CD14-positive monocyte (primary cell): ENCODE data around the gene SPTBN4. TPM values are rescaled to one million over a fixed set of nuclear protein-coding genes. Genes with fewer than 3 reads are reported as not detected.

Source experiments
- DNase-seq, 3 donors: peaks; one replicate each; pipeline ENCODE4 v3.0.0-alpha.2; 2011 to 2022
- H2AFZ ChIP-seq: 2 replicates; pipeline ENCODE4 v1.6.0; 2012; ENCODE audit warnings: mild to moderate bottlenecking, low read depth, low read length, inconsistent platforms; ENCODE audit not compliant: insufficient read depth, poor library complexity, severe bottlenecking
- H3K27ac ChIP-seq, 2 donors: 1 replicate in 1 of 2; 2 replicates in 1 of 2; pipeline ENCODE4 v1.5.1; 2012 to 2013; ENCODE audit warnings: low read length in 2 of 2, control low read depth in 1 of 2, inconsistent platforms in 1 of 2, low read depth in 1 of 2, mild to moderate bottlenecking in 1 of 2
- H3K27me3 ChIP-seq, 2 donors: one replicate each; pipeline versions ENCODE4 v1.6.0 to v1.6.1; 2011 to 2013; ENCODE audit warnings: low read length in 2 of 2; ENCODE audit not compliant: control insufficient read depth in 2 of 2, insufficient read depth in 2 of 2
- H3K36me3 ChIP-seq, 2 donors: replicated peaks in 1 of 2; 1 replicate in 1 of 2; 2 replicates in 1 of 2; pipeline versions ENCODE4 v1.5.1 to v1.6.1; 2012 to 2013; ENCODE audit warnings: low read length in 2 of 2, control low read depth in 1 of 2, inconsistent platforms in 1 of 2, mild to moderate bottlenecking in 1 of 2; ENCODE audit not compliant: insufficient read depth in 2 of 2, control insufficient read depth in 1 of 2
- H3K4me1 ChIP-seq, 2 donors: 1 replicate in 1 of 2; 2 replicates in 1 of 2; pipeline versions ENCODE4 v1.5.1 to v1.6.1; 2012 to 2013; ENCODE audit warnings: low read length in 2 of 2, control low read depth in 1 of 2, inconsistent platforms in 1 of 2, mild to moderate bottlenecking in 1 of 2, moderate library complexity in 1 of 2; ENCODE audit not compliant: insufficient read depth in 2 of 2, control insufficient read depth in 1 of 2
- H3K4me2 ChIP-seq: replicated peaks from 2 replicates; pipeline ENCODE3; 2012; ENCODE audit warnings: low read length, moderate library complexity, mild to moderate bottlenecking; ENCODE audit not compliant: poor library complexity, severe bottlenecking; ENCODE audit errors: extremely low read depth
- H3K4me3 ChIP-seq, 3 experiments: fragments of 200-600 bp in 1 of 3; sonication (generic) in 1 of 3; replicated peaks in 1 of 3; 1 replicate in 2 of 3; 2 replicates in 1 of 3; pipeline ENCODE4 v1.5.1; 2011 to 2013; ENCODE audit warnings: low read length in 3 of 3, mild to moderate bottlenecking in 3 of 3, control low read depth in 2 of 3, low read depth in 2 of 3, inconsistent platforms in 1 of 3, moderate library complexity in 1 of 3
- H3K79me2 ChIP-seq: 2 replicates; pipeline ENCODE4 v1.6.0; 2012; ENCODE audit warnings: mild to moderate bottlenecking, control low read depth, inconsistent platforms, low read length, moderate library complexity; ENCODE audit not compliant: insufficient read depth
- H3K9ac ChIP-seq: 2 replicates; pipeline ENCODE4 v1.6.0; 2017; ENCODE audit warnings: low read length, mild to moderate bottlenecking; ENCODE audit not compliant: insufficient read depth, poor library complexity, severe bottlenecking
- H3K9me3 ChIP-seq, 2 donors: replicated peaks in 1 of 2; 1 replicate in 1 of 2; 2 replicates in 1 of 2; pipeline versions ENCODE4 v1.5.1 to v1.6.1; 2012 to 2013; ENCODE audit warnings: low read length in 2 of 2, control low read depth in 1 of 2; ENCODE audit not compliant: control insufficient read depth in 1 of 2, insufficient read depth in 1 of 2
- H4K20me1 ChIP-seq: 2 replicates; pipeline ENCODE4 v1.6.0; 2012; ENCODE audit warnings: mild to moderate bottlenecking, low read length, control low read depth, moderate library complexity; ENCODE audit not compliant: insufficient read depth
- H3K27ac Mint-ChIP-seq, 7 donors: one replicate each; pipeline ENCODE4 v1.8.0; 2020; ENCODE audit warnings: mild to moderate bottlenecking in 7 of 7, mixed read lengths in 7 of 7, moderate library complexity in 6 of 7, inconsistent platforms in 2 of 7
- H3K27me3 Mint-ChIP-seq, 3 donors: one replicate each; pipeline ENCODE4 v1.8.0; 2021 to 2022; ENCODE audit warnings: low read depth in 3 of 3, mild to moderate bottlenecking in 3 of 3, mixed read lengths in 3 of 3, moderate library complexity in 3 of 3, inconsistent platforms in 1 of 3
- H3K36me3 Mint-ChIP-seq, 2 donors: one replicate each; pipeline ENCODE4 v1.8.0; 2020; ENCODE audit warnings: mixed read lengths in 2 of 2, inconsistent platforms in 1 of 2, mild to moderate bottlenecking in 1 of 2
- H3K4me1 Mint-ChIP-seq: one replicate; pipeline ENCODE4 v1.8.0; 2020; ENCODE audit warnings: mild to moderate bottlenecking, mixed read lengths
- H3K4me3 Mint-ChIP-seq, 2 donors: one replicate each; pipeline ENCODE4 v1.8.0; 2020; ENCODE audit warnings: mild to moderate bottlenecking in 2 of 2, mixed read lengths in 2 of 2, moderate library complexity in 1 of 2
- H3K9me3 Mint-ChIP-seq, 7 donors: one replicate each; pipeline ENCODE4 v1.8.0; 2020 to 2022; ENCODE audit warnings: mixed read lengths in 7 of 7, mild to moderate bottlenecking in 6 of 7, moderate library complexity in 6 of 7, inconsistent platforms in 2 of 7
- WGBS: methylation state at CpG from one replicate; pipeline ENCODE4 v1.1.5; 2013; ENCODE audit warnings: missing lambda C conversion rate; ENCODE audit not compliant: insufficient coverage; 5-methylcytosine and 5-hydroxymethylcytosine counted together
- intact Hi-C, 2 donors: fragments of 100-400 bp; cut with micrococcal nuclease; formaldehyde crosslinking; loops; one replicate each; pipeline versions ENCODE4 v1.15.0 to v1.15.1; 2023
- polyA plus RNA-seq, 3 donors: library from polyadenylated mRNA; depleted of rRNA in 1 of 3; unstranded in 2 of 3; stranded (reverse) in 1 of 3; fragments of 300-500 nt in 2 of 3; fragments of >200 nt in 1 of 3; fragmentation: Illumina TruSeq in 2 of 3; gene quantifications; 1 replicate in 2 of 3; 2 replicates in 1 of 3; pipeline ENCODE4 v1.2.3, GENCODE V29; 2012 to 2021
- TF ChIP-seq, protein P1 (sequence below): fragments of 200-600 bp; IDR thresholded peaks from one replicate; pipeline ENCODE4 v1.8.0; 2022; ENCODE audit warnings: antibody characterized with exemption, mild to moderate bottlenecking

Gene SPTBN4
- polyA plus RNA-seq, 3 donors = 0.07 TPM; not detected in 2

DNA sequence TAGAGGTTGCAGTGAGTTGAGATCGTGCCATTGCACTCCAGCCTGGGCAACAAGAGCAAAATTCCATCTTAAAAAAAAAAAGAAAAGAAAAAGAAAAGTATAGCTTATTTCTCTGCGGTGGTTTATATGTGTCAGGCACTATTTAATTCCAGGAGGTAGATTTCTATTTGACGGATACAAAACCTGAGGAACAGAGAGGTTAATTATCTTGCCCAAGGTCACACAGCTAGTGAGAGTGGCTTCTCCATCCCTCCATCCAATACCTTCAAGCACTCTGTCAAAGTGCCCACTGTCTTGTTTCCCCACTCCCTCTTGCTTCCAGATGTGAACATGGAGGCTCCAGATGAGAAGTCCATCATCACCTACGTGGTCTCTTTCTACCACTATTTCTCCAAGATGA is 34.8 kb downstream of the SPTBN4 start:
- Histone ChIP-seq H3K36me3 (no peaks in the 10 kb centered on the region), H3K27ac (no peak overlapping the region), H3K79me2 (no peaks in the 10 kb centered on the region), H3K9me3 (no peaks in the 10 kb centered on the region), H3K4me1 (no peaks in the 10 kb centered on the region), H2AFZ (no peak overlapping the region), H4K20me1 (no peaks in the 10 kb centered on the region), H3K4me2 (no peak overlapping the region), H3K9ac (no peak overlapping the region), H3K4me3 (no peak overlapping the region), H3K27me3 (peaks cover 0 to 4% of the 10 kb centered on the region in 2 donors)
- Mint-ChIP-seq H3K4me3 (no peak overlapping the region), H3K27ac (no peak overlapping the region), H3K9me3 (peaks cover 0 to 3% (median 0%) of the 10 kb centered on the region in 7 donors), H3K36me3 (no peaks in the 10 kb centered on the region), H3K27me3 (peaks cover 8 to 25% (median 12%) of the 10 kb centered on the region in 3 donors), H3K4me1 (no peaks in the 10 kb centered on the region)
- intact Hi-C loops = no loop called here
- TF ChIP-seq, protein P1, sequence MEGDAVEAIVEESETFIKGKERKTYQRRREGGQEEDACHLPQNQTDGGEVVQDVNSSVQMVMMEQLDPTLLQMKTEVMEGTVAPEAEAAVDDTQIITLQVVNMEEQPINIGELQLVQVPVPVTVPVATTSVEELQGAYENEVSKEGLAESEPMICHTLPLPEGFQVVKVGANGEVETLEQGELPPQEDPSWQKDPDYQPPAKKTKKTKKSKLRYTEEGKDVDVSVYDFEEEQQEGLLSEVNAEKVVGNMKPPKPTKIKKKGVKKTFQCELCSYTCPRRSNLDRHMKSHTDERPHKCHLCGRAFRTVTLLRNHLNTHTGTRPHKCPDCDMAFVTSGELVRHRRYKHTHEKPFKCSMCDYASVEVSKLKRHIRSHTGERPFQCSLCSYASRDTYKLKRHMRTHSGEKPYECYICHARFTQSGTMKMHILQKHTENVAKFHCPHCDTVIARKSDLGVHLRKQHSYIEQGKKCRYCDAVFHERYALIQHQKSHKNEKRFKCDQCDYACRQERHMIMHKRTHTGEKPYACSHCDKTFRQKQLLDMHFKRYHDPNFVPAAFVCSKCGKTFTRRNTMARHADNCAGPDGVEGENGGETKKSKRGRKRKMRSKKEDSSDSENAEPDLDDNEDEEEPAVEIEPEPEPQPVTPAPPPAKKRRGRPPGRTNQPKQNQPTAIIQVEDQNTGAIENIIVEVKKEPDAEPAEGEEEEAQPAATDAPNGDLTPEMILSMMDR = no peak
- DNase-seq = no peak
- 80% methylated on average over 1 of the region's 4 CpGs for WGBS

DNA sequence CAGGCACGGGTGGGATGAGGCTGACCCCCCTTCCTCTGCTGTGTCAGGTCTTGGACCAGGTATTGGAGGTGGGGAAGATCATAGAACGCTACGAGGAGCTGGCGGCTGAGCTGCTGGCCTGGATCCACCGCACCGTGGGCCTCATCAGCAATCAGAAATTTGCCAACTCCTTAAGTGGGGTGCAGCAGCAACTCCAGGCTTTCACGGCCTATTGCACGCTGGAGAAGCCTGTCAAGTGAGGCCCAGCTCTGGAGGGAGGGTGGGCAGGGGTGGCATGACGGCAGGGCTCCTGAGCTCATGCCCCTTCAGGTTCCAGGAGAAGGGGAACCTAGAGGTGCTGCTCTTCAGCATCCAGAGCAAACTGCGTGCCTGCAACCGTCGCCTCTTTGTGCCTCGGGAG is 35.3 kb downstream of the SPTBN4 start:
- no peak overlapping the region for H3K4me3 ChIP-seq
- no peaks in the 10 kb centered on the region for H3K4me1 Mint-ChIP-seq
- no peaks in the 10 kb centered on the region for H3K4me1 ChIP-seq
- H3K27me3 ChIP-seq = peaks cover 0 to 4% of the 10 kb centered on the region in 2 donors
- peaks cover 8 to 26% (median 12%) of the 10 kb centered on the region in 3 donors for H3K27me3 Mint-ChIP-seq
- intact Hi-C loops = no loop called here
- H3K36me3 ChIP-seq = no peaks in the 10 kb centered on the region
- peaks cover 0 to 3% (median 0%) of the 10 kb centered on the region in 7 donors for H3K9me3 Mint-ChIP-seq
- no peak overlapping the region for H3K4me2 ChIP-seq
- H3K27ac ChIP-seq = no peak overlapping the region
- H4K20me1 ChIP-seq = no peaks in the 10 kb centered on the region
- no peaks in the 10 kb centered on the region for H3K9me3 ChIP-seq
- no peak overlapping the region for H3K9ac ChIP-seq
- H3K79me2 ChIP-seq = no peaks in the 10 kb centered on the region
- H2AFZ ChIP-seq = no peak overlapping the region
- TF ChIP-seq, protein P1 = no peak
- no peak overlapping the region for H3K4me3 Mint-ChIP-seq
- no peaks in the 10 kb centered on the region for H3K36me3 Mint-ChIP-seq
- no peak for DNase-seq
- 91% methylated on average over 13 of the region's 13 CpGs for WGBS
- no peak overlapping the region for H3K27ac Mint-ChIP-seq
